Panc1 (cell line): ENCODE results near the gene INPP5D.

Source experiments
- CTCF ChIP-seq: fragments of 450-650 bp; IDR thresholded peaks from 2 replicates; pipeline ENCODE4 v1.5.1; 2017; ENCODE audit warnings: mild to moderate bottlenecking
- POLR2AphosphoS5 ChIP-seq: IDR thresholded peaks from 2 replicates; pipeline ENCODE4 v1.6.1; 2012; ENCODE audit warnings: mild to moderate bottlenecking, low read depth, low read length, moderate library complexity

GRCh38 chr2:233147829-233148167 lies 87.7 kb downstream of the INPP5D start:
- no peak for TF ChIP-seq CTCF
- TF ChIP-seq POLR2AphosphoS5, result no peak
